Measurements from ENCODE around the gene SYCP2L.

DNA sequence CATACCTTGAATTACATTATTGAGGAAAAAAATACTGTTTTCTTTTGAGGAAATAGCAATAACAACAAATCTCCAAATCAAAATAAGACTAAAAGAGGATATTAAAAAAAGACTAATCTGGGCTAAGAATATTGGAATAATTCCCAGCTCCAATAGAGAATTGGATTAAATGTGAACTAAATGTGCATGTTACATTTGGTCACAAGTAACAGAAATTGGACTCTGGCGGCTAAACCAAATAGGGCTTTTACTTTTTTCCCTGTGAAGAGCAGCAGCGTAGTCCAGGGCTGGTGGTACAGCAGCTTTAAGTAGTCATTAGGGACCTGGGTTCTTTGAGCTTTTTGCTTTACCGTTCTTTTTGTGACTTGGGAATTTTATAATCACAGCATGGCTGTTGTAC is 85.3 kb downstream of the SYCP2L start:
- TF ChIP-seq, protein P1, sequence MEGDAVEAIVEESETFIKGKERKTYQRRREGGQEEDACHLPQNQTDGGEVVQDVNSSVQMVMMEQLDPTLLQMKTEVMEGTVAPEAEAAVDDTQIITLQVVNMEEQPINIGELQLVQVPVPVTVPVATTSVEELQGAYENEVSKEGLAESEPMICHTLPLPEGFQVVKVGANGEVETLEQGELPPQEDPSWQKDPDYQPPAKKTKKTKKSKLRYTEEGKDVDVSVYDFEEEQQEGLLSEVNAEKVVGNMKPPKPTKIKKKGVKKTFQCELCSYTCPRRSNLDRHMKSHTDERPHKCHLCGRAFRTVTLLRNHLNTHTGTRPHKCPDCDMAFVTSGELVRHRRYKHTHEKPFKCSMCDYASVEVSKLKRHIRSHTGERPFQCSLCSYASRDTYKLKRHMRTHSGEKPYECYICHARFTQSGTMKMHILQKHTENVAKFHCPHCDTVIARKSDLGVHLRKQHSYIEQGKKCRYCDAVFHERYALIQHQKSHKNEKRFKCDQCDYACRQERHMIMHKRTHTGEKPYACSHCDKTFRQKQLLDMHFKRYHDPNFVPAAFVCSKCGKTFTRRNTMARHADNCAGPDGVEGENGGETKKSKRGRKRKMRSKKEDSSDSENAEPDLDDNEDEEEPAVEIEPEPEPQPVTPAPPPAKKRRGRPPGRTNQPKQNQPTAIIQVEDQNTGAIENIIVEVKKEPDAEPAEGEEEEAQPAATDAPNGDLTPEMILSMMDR (conservative IDR thresholded peaks at IDR 0.05 in 1 of 2, IDR thresholded peaks at IDR 0.05 in 1 of 2; ENCODE audit: extremely low read depth in 1 of 2, insufficient read depth in 1 of 2, low read depth in 1 of 2, low read length in 2 of 2): no peak
- no peak for TF ChIP-seq EZH2 (IDR thresholded peaks at IDR 0.05; ENCODE audit: borderline replicate concordance, low read length)

Data from mammary epithelial cell (primary cell).